IMR-90 (cell line): Measurements from ENCODE around the gene MSMO1.

Experiments used
- CEBPB ChIP-seq: IDR thresholded peaks from 2 replicates; pipeline ENCODE4 v1.6.1; 2012; ENCODE audit warnings: low read depth, low read length, improper control_type of control experiment
- CHD1 ChIP-seq: IDR thresholded peaks from 2 replicates; pipeline ENCODE4 v1.6.1; 2012; ENCODE audit warnings: low read depth, low read length, improper control_type of control experiment
- FOS ChIP-seq: fragments of 150-350 bp; IDR thresholded peaks from 2 replicates; pipeline ENCODE4 v1.6.1; 2016; ENCODE audit warnings: low read depth, low read length
- MAFK ChIP-seq: IDR thresholded peaks from 2 replicates; pipeline ENCODE4 v1.6.1; 2012; ENCODE audit warnings: low read depth, low read length, improper control_type of control experiment
- MAZ ChIP-seq: IDR thresholded peaks from 2 replicates; pipeline ENCODE4 v1.6.1; 2012; ENCODE audit warnings: low read depth, mild to moderate bottlenecking, low read length, improper control_type of control experiment, moderate library complexity, borderline replicate concordance
- MXI1 ChIP-seq: IDR thresholded peaks from 2 replicates; pipeline ENCODE4 v1.6.1; 2012; ENCODE audit warnings: low read depth, mild to moderate bottlenecking, low read length, moderate library complexity, borderline replicate concordance
- NFE2L2 ChIP-seq: fragments of 150-350 bp; IDR thresholded peaks from 2 replicates; pipeline ENCODE4 v1.6.1; 2016; ENCODE audit warnings: low read depth, mild to moderate bottlenecking, low read length
- POLR2A ChIP-seq: IDR thresholded peaks from 2 replicates; pipeline ENCODE4 v1.6.1; 2012; ENCODE audit warnings: mild to moderate bottlenecking, low read depth, low read length
- RAD21 ChIP-seq: IDR thresholded peaks from 2 replicates; pipeline ENCODE4 v1.6.1; 2012; ENCODE audit warnings: low read length, improper control_type of control experiment
- RCOR1 ChIP-seq: IDR thresholded peaks from 2 replicates; pipeline ENCODE4 v1.6.1; 2012; ENCODE audit warnings: mild to moderate bottlenecking, low read length, improper control_type of control experiment; ENCODE audit not compliant: insufficient replicate concordance
- RFX5 ChIP-seq: IDR thresholded peaks from 2 replicates; pipeline ENCODE4 v1.8.0; 2012; ENCODE audit warnings: low read depth, mild to moderate bottlenecking, low read length, moderate library complexity
- SMC3 ChIP-seq: fragments of 150-350 bp; IDR thresholded peaks from 2 replicates; pipeline ENCODE4 v1.6.1; 2016; ENCODE audit warnings: low read depth, mild to moderate bottlenecking, antibody characterized with exemption, low read length, moderate library complexity
- TF ChIP-seq, protein P1 (sequence below): conservative IDR thresholded peaks from 2 replicates; pipeline ENCODE4 v1.5.1; 2012; ENCODE audit warnings: mild to moderate bottlenecking, low read depth, low read length, improper control_type of control experiment
- TF ChIP-seq, protein P2 (sequence below): fragments of 150-350 bp; IDR thresholded peaks from 2 replicates; pipeline ENCODE4 v1.6.1; 2016; ENCODE audit warnings: low read depth, mild to moderate bottlenecking, low read length, moderate library complexity, borderline replicate concordance

DNA sequence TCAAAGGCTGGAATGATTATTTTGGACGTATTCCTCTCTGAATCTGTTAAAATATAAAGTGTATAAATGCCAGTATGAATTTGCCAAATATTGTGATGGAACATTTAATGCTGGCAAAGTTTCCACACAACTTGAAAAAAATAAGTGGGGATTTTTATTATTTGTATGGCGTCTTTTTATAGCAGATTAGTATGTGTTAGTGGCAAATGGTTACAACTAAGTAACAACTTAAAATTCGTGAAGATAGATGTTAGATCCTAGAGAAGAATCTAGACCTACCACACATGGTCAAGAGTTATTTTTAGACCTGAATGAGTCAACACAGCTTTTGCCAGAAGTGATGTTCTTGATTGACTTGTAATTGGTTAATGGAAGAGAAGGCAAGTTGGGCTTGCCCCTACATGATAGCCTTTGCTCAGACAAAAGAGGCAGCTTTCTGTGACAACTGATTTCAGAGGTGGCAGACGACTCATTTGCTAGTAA is 56.2 kb downstream of the MSMO1 start:
- TF ChIP-seq, protein P1, sequence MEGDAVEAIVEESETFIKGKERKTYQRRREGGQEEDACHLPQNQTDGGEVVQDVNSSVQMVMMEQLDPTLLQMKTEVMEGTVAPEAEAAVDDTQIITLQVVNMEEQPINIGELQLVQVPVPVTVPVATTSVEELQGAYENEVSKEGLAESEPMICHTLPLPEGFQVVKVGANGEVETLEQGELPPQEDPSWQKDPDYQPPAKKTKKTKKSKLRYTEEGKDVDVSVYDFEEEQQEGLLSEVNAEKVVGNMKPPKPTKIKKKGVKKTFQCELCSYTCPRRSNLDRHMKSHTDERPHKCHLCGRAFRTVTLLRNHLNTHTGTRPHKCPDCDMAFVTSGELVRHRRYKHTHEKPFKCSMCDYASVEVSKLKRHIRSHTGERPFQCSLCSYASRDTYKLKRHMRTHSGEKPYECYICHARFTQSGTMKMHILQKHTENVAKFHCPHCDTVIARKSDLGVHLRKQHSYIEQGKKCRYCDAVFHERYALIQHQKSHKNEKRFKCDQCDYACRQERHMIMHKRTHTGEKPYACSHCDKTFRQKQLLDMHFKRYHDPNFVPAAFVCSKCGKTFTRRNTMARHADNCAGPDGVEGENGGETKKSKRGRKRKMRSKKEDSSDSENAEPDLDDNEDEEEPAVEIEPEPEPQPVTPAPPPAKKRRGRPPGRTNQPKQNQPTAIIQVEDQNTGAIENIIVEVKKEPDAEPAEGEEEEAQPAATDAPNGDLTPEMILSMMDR = no peak
- TF ChIP-seq POLR2A = no peak
- TF ChIP-seq, protein P2, sequence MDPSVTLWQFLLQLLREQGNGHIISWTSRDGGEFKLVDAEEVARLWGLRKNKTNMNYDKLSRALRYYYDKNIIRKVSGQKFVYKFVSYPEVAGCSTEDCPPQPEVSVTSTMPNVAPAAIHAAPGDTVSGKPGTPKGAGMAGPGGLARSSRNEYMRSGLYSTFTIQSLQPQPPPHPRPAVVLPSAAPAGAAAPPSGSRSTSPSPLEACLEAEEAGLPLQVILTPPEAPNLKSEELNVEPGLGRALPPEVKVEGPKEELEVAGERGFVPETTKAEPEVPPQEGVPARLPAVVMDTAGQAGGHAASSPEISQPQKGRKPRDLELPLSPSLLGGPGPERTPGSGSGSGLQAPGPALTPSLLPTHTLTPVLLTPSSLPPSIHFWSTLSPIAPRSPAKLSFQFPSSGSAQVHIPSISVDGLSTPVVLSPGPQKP = no peak
- no peak for TF ChIP-seq NFE2L2
- no peak for TF ChIP-seq RAD21
- no peak for TF ChIP-seq FOS
- TF ChIP-seq RFX5 = no peak
- no peak for TF ChIP-seq MAFK
- TF ChIP-seq CHD1 = no peak
- no peak for TF ChIP-seq SMC3
- no peak for TF ChIP-seq RCOR1
- no peak for TF ChIP-seq CEBPB
- TF ChIP-seq MXI1 = no peak
- TF ChIP-seq MAZ = no peak
